DMS53 treated with DMSO at 0.1 percent for 48 hours (cell line): ENCODE measurements around the gene IQSEC1.

Experiments
- DNase-seq: peaks from one replicate; lab custom pipeline; 2025; ENCODE audit not compliant: unreplicated experiment; lab: John Stamatoyannopoulos, UW

The IQSEC1 gene

DNA sequence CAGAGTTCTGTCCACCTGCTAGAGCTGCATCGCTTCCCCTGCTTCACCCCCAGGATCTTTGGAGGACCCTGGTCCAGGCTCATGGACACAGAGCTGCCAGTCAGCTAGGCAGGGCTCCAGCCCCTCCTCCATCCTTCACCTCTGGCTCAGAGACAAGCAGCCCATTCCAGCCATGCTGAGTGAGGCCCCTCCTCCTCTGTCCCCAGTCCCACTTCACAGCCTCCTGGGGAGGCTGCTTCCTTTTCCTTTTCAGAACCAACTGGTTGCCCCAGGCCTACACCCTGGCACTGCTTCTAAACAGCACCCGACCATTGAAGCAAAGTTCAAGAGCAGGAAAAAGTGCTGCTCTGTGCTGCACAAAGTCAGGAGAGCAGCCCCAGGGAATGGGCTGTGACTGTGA is 22.2 kb downstream of the IQSEC1 start:
- DNase-seq = no peak

DNA sequence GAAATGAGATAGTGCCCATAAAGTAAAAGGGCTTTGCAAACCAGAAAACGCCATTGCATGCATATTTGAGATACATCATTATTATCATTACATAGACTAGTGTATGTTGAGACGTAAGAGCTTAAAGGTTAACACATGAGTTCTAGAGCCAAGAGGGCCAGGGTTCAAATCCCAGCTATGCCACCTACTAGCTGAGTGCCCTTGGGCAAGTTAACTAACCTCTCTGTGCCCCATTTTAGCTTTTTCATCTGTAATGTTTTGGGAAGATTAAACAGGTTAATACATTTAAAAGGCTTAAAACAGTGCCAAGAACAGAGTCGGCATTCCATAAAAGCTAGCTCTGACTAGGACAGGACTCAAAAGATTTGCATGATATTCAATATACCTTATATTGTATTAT is 22.8 kb downstream of the IQSEC1 start:
- DNase-seq = no peak

DNA sequence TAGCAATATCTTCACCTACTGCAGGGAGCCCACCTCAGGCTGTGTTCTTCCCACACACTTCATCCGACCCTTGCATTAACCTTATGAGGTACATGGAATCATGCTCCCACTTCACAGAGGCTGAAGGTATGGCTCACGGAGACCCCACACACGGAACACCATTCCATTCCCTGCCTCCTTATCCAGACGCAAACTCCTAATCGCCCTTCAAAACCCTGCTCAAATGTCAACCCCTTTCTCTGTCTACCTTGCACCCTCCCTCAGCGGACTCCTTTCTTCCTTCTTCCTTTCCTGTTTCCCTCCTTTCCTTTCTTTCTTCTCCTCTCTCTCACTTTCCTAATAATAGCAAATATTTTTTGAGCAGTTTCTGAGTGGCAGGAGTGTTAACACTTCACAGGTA is 23.8 kb downstream of the IQSEC1 start:
- DNase-seq = no peak

DNA sequence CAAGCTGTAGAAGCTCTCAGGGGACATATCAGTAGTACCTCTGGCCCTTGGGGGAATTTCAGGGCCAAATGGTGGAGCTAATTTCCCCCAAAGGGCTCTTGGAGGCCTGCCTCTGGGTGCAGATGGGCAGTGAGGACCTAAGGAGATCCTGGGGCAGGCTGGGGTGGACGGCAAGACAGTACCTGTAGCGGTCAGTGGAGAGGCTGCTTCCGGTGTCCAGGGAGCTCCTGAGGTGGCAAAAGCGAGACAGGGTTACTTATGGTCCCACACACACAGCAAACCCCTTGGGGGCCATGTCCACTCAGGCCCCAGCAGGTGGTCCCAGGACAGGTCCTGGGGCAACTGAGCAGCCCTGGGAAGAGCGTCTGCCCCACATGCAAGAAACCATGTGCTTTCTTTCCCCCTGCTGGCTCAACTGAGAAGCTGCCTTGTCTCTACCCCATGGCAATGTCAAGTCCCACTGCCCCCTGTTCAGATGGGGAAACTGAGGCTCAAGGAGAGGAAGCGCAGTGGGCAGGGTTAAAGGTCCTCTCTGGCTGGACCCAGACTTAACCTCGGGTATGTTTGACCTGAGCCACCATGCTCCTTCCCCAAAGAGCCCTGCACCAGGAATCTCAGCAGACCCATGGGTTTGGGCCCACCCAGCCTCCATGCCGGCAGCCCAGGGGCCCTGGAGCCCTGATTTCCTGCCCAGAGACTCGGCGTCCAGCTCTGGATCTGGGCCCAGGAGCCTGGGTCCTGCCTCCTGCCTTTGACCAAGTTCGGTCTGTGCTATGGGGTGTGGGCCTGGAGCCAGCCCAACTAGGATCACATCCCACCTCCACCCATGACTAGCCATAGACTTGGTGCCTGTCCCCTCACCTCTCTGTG is 25.7 kb downstream of the IQSEC1 start:
- DNase-seq = no peak

DNA sequence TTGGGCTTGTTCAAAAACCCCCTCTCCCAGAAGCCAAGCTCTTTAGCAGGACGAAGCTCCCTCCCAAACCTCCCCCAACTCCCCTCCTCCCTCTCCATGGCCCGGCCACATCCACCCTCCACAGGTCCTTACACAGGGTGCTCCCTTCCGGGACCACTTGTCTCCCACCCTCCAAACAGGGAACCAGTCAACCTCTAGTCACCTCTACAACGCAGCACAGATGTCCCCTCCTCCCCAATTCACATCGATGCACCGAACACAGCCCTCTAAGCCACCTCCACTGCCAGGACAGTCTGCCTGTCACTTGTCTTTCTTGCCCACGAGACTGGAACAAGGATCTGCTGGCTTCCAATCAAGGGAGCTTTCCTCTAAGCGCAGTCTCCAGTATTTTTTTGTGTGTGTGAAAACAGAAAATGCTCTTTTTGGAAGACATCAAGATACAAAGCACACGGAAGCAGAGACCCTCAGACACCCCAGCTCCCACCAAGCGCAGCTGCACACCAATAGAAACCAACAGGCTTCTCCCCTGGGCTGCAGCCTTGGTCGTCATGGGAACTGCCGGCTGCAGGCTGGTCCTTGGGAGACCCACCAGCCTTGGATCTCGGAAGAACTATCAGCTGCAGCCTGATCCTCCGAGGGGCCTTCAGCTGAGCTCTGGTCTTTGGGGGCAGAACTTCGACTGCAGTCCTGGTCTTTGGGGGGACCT is 26.5 kb downstream of the IQSEC1 start:
- no peak for DNase-seq

DNA sequence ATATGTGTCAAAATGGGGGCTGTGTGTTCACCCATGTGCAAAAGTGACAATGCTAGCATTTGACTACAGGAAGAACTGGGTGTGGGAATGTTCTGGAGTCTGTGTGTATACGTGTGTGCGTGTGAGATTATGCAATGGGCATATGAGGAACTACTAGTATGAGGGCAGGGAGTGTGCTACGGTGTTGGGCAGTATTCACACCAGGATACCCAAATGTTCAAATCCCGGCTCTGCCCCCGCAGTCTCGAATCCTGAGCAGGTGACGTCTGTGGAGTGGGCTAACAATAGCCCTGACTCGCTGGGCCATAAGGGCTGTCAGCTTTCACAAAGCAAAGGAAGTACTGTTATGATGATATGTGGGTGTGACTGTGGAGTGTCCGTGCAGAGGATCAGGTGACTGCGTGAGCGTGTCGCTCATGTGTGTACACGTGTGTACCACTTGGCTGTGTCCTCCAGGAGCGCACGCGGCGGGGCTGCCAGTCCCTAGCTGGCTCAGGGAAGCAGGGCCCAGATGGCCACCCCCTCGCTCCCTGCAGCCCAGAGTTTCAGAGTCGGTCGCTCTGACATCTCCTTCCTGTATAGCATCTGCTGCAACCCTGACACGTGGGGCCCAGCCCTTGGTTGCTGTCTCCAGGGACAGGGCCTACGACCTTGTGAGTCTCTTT is 27.2 kb downstream of the IQSEC1 start:
- DNase-seq = no peak

DNA sequence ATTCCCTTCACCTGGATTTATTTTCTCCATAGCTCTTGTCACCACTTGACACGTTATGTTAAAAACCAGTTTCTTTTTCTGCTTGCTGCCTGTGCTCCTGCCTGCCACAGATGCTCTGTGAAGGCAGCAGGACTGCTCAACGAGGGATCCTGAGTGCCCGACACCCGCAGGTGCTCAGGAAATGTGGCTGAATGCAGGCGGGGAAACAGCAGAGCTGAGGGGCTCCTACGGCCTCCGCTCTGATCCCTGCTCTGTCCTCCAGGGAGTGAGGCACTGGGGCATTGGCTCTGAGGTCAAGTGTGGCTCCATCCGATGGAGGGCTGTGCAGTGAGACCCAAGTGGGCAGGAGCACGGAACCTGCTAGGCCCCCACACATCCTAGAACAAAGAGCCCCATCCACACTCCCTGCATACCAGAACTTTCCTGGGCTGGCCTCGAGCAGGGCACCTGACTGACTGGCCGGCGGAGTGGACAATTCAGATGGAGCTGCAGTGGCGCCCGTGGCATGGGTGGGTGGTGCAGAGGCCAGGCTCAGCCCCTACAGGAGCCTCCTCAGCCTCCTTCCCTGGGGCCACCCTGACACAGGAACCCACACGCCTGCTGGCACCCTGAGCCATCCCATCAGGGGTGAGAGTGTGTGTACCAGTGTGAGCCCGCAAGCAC is 27.9 kb downstream of the IQSEC1 start:
- no peak for DNase-seq

DNA sequence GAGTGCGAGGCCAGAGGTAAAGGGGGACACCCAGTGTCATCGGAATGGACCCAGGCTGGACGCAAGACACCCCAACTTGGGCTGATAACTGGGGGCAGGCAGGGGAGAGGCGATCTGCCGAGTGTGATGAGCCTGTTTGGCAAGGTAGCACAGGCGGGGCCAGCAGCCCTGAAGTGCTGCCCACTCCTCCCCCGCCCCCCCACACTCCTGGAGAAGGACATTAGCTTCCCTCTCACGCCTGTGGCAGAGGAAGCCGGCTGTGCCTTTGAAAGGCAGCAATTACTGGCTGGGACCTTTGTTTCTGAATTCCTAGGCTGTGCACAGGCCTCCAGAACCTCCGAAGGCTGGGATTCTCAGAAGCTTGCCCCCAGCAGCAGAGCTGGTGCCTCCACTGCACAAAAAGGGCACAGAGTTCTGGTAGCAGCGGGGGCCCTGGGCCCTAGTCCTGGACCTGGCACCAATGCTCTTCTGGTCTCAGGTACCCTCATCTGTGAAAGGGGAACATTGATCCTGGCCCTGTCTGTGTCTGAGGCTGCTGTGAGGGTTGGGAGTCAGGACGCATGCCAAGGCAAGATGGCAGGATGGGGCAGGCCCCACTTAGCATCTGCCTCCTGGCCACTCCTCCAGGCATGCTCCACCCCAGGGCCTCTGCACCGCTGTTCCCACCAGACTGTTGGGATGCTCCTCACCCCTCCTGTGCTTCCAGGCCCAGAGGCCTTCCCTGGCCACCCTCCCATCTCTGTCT is 28.6 kb downstream of the IQSEC1 start:
- DNase-seq = no peak

DNA sequence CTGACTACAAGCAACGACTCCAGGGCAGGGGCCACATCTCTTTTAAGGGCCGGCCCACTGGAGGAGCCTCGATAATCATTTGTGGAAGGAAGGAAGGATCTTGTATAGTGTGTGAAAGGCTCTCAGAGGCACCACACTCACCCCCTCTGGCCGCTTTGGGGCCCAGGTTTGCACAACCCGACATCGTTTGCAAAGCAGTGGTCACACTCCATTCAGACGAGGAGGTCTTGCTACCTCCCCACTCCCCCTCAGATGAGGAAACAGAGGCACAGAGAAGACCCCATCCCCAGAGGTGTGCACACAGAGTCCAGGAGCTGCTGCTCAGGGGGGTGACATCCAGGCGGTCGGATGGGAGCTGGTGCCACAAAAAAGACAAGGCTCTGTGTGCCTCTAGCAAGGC is 29.6 kb downstream of the IQSEC1 start:
- no peak for DNase-seq

DNA sequence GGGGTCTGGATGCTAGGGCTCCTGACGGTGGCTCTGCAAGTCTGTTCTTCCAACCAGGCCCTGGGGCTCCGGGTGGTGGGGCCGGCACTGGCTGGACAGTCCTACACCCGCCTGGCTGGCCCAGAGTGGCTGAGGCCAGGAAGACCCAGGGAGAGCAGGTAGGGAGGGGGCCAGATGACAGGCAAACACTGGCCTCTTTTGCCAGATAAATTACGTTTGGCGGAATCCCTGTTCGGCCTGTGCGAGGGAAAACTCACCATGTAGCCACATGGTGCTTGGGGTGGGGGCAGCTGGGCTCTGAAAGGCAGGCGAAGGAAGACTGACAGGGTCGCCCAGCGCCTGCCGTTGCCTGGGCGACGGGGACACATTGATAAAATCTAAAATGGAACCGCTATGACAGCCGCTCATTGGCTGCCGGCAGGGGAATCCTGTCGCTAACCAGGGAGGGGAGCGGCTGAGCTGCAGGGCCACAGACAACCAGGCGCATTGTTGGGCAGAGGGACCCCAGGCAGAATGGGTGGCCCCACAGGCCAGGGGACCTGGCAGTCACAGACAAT is 30.4 kb downstream of the IQSEC1 start:
- DNase-seq = no peak

DNA sequence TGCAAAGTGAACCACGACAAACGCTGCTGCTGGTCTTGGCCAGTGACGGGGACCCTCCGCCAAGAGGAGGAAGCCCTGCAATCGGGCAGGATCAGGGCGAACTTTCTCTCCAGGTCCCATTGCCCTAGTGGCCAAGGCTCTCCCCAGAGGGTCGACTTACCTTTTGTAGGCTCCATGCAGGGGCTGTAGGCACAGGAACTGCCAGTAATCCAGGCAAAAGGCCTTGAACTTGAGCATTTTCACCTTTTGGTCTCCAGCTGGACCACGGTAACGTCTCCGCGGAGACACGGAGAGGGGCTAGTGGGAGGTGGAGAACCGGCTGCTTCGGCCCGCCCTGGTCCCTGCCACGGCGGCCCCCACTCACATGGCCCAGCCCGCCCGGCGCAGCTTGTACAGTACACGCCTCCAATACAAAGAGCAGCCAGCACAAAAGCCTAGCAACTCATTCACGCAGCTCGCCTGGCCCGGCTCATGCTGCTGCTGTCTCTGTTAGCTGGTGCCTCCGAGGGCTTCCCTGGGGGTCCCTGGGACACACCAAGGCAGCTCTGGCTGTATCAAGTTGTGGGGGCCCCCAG is 31.0 kb downstream of the IQSEC1 start:
- DNase-seq = no peak

DNA sequence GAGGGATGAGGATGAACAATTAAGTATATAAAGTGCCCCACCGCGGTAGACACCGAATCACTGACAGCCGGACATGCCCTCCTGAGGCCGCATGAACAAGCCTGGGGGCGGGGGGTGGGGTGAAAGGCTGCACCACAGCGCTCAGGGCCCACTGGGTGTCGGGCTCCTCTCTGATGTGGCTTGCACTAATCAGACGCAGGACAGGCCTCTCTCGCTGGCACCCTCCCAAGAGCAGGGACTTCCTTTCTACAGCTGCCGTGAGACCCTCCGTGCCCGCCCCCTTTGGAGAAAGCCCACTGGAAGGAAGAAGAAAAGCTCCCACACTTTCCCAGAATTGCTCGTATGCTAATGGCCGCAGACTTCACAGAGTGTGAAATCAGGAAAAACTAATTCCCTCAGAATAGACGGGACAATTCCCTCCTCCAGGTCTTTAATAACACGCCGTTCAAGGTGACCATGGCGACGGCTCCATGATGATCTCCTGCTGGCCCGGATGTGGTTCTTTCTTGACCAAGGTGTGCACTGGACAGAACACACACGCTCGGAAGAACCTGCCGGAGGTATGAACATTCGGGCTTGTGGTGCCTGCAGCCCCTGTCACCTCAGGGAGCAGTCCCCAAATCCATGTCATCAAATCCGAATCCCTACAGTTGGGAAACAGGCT is 32.0 kb downstream of the IQSEC1 start:
- DNase-seq = no peak

DNA sequence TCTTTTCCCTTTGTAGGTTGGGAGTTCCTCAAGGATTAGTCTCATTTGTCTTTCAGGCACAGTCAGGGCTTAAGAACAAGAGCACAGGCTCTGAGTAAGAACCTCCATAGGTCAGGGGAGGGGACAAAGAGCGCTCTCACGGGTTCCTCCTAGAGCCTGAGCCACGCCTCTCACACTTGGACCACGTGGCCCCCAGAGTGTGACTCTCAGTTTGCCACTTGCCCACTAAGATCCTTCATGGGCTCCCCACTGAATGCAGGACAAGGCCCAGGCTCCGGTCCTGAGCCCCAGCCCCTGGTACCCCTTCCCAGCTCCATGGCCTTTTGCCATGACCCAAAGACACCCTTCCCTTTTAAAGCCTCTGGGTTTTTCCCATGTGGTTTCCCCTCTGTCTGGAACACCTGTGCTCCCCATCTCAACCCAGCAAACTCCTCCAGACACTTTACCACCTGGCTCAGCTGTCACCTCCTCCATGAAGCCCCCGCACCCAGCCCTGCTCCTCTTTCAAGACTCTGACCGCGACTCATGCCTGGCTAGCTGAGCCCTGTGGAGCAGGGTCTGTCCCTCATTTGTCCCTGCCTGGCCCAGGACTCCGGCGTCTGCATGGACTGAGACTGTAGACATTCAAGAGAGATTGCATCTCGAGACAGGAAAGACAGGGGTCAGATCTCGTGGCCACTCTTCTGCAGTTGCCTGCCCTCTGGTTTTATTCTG is 32.7 kb downstream of the IQSEC1 start:
- DNase-seq = no peak

DNA sequence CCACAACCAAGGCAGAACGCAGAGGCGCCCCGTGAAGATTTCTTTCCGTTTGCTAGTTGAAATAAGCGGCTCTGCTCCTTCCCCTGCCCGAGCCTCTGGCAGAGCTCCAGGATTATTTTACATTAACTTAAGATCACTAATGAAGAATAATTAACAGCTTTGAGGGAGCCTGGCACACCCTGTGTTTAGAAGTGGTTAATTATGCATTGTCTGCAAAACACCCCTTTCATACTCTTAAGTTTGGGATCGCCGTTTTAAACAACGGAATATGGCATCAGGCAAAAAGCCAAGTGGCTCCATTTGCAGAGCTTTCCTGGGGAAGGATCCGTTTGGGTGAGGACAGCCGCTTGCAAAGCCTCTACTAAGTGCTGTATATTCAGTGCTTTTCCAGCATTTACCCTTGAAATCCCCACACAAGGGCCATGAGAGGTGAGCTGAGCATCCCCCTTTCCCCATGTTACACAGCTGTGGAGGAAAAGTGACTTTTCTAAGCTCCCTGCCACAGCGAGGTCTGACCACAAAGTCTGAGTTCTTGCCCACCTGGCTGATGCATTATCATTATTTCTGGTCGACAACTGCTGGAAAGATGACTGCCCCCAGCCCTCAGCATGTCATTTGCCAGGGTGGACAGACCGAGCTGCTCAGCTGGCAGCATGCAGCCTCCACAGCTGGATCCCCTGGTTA is 33.9 kb downstream of the IQSEC1 start:
- no peak for DNase-seq

DNA sequence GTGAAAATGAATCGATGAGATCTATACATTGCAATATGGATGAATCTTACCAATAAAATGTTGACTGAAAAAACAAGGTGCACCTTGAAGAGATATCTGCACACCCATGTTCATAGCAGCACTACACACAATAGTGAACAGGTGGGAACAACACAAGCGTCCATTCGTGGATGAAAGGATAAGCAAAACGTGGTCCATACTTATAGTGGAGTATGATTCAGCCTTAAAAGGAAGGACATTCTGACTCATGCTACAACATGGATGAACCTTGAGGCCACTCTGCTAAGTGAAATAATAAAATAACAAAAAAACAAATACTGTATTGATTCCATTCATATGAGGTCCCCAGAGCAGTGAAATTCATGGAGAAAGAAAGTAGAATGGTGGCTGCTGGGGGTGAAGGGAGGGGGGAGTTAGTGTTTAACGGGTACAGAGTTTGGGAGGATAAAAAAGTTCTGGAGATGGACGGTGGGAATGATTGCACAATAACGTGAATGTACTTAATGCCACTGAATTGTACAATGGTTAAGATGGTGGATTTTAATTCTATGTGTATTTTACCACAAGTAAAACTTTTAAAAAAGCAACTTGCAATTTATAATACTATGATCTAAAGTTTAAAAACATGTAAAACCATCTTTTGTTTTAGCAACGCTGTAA is 35.6 kb downstream of the IQSEC1 start:
- DNase-seq = no peak

DNA sequence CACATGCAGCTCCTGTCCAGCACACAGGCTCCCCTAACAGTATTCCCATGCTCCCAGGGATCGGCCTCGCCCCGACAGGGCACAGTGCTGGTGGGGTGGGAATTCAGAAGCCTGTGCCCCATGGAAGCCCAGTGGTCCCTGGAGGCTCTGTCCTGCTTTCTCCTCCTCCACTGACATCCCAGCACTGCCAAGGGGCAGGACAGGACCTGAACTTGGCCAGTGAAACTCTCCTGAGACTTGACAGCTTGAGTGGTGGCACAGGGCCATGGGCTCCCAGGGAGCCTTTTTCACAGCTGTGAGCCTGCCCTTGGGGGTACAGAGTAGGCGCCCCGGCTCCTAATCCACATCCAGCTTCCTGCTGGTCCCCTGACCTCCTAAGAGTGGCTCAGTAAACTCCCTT is 38.4 kb downstream of the IQSEC1 start:
- no peak for DNase-seq

DNA sequence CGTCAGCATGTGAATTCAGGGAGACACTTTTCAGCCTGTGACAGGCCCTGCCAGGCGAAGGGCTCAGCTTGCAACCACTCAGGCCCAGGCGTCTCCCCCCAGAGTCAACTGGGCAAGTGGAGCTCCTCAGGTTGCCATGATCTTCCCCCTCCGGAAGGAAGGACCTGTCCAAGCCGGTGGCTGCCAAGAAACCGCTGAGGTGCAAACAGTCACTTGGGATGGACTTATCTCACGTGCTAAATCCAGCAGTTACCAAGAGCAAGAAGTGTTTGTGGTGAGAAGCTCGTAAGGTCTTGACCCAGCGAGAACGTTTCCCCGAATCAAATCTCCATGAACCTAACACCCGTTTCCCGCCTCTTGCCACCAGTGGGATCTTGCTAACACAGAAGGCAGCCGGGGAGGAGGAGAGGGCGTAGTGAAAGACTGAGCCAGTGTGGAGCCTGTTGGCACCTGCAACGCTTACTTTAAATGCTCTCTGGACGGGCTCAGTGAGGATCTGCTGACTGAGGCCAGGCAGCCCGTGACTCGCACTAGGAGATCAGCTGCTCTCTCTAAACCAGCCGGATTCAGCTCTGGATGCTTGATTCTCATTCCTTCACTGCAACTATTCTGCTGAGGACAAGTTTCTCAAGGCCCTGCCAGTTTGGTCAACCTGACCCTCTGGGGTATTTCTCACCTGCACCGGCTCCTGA is 39.0 kb downstream of the IQSEC1 start:
- no peak for DNase-seq
